ENCODE measurements around the gene PRKCE.

- TF ChIP-seq, protein P1, sequence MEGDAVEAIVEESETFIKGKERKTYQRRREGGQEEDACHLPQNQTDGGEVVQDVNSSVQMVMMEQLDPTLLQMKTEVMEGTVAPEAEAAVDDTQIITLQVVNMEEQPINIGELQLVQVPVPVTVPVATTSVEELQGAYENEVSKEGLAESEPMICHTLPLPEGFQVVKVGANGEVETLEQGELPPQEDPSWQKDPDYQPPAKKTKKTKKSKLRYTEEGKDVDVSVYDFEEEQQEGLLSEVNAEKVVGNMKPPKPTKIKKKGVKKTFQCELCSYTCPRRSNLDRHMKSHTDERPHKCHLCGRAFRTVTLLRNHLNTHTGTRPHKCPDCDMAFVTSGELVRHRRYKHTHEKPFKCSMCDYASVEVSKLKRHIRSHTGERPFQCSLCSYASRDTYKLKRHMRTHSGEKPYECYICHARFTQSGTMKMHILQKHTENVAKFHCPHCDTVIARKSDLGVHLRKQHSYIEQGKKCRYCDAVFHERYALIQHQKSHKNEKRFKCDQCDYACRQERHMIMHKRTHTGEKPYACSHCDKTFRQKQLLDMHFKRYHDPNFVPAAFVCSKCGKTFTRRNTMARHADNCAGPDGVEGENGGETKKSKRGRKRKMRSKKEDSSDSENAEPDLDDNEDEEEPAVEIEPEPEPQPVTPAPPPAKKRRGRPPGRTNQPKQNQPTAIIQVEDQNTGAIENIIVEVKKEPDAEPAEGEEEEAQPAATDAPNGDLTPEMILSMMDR (IDR thresholded peaks at IDR 0.05), result no peak
- TF ChIP-seq POLR2A (IDR thresholded peaks at IDR 0.05), result no peak
Observed at GRCh38 chr2:45867349-45867748, 215.9 kb downstream of the PRKCE start.

Data from body of pancreas (tissue), 4 donors.